Type B pancreatic cell (in vitro differentiated cells): ENCODE measurements around the gene FARP1. TPM values are rescaled to one million over a fixed set of nuclear protein-coding genes. Genes with fewer than 3 reads are reported as not detected.

Experiments used
- DNase-seq: peaks from one replicate; pipeline ENCODE4 v3.0.0; 2021; ENCODE audit warnings: mixed read lengths; ENCODE audit not compliant: unreplicated experiment; ENCODE audit errors: extremely low spot score
- H3K27ac Mint-ChIP-seq: 2 replicates; pipeline ENCODE4 v1.8.0; 2021; ENCODE audit warnings: mild to moderate bottlenecking, mixed read lengths
- H3K27me3 Mint-ChIP-seq: 2 replicates; pipeline ENCODE4 v1.8.0; 2021; ENCODE audit warnings: mixed read lengths
- H3K36me3 Mint-ChIP-seq: 2 replicates; pipeline ENCODE4 v1.8.0; 2021; ENCODE audit warnings: mixed read lengths
- H3K4me1 Mint-ChIP-seq: one replicate; pipeline ENCODE4 v1.8.0; 2021; ENCODE audit warnings: mixed read lengths; ENCODE audit not compliant: unreplicated experiment
- H3K4me3 Mint-ChIP-seq: 2 replicates; pipeline ENCODE4 v1.8.0; 2021; ENCODE audit warnings: mild to moderate bottlenecking, mixed read lengths
- H3K9me3 Mint-ChIP-seq: 2 replicates; pipeline ENCODE4 v1.8.0; 2021; ENCODE audit warnings: mixed read lengths
- CTCF ChIP-seq: fragments of 200-600 bp; sonication (generic); conservative IDR thresholded peaks from 2 replicates; pipeline ENCODE4 v1.5.0; 2021; ENCODE audit warnings: antibody characterized with exemption, mild to moderate bottlenecking
- total RNA-seq: library from RNA; stranded (reverse); gene quantifications from 2 replicates; pipeline ENCODE4 v1.2.1, GENCODE V29; 2021; ENCODE audit warnings: low replicate concordance

The FARP1 gene
- total RNA-seq, 1 donor from 2014 or later = 195 TPM

GRCh38 chr13:98286799-98287198 is 143.9 kb downstream of the FARP1 start:
- TF ChIP-seq CTCF = no peak
- no peak for DNase-seq
- H3K27me3 Mint-ChIP-seq = no peaks in the 10 kb centered on the region
- H3K4me1 Mint-ChIP-seq = peaks cover 13% of the 10 kb centered on the region
- peaks cover 4% of the 10 kb centered on the region for H3K9me3 Mint-ChIP-seq
- H3K36me3 Mint-ChIP-seq = peaks cover 8% of the 10 kb centered on the region
- H3K27ac Mint-ChIP-seq = no peak overlapping the region
- H3K4me3 Mint-ChIP-seq = no peak overlapping the region

DNA sequence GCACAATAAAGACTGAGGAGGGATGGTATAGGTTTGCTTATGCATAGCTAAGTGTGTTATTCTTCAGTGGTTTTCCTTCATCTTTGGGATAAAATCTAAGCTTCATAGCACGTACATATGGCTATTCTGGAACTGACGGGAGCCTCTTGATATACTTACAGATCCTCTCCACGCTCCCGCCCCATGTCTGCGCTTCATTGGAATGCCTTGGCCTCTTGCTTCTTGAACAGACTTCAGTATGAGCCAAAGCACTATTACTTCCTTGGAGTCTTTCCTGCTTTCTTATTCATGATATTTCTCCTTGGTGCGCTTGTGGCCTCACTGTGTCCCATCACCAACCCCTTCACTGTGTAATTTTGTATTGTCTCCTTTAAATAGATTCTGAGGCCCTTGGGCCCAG is 145.3 kb downstream of the FARP1 start:
- TF ChIP-seq CTCF = no peak
- H3K27ac Mint-ChIP-seq = no peak overlapping the region

GRCh38 chr13:98289339-98289945 is 146.5 kb downstream of the FARP1 start:
- Mint-ChIP-seq H3K4me1 (peaks cover 31% of the 10 kb centered on the region), H3K4me3 (no peak overlapping the region), H3K27ac (no peak overlapping the region), H3K9me3 (peaks cover 4% of the 10 kb centered on the region), H3K36me3 (peaks cover 8% of the 10 kb centered on the region), H3K27me3 (no peaks in the 10 kb centered on the region)
- DNase-seq = no peak
- TF ChIP-seq CTCF = no peak

More for the DNA sequence above, 145.3 kb downstream of the FARP1 start:
- Mint-ChIP-seq H3K4me3 (no peak overlapping the region), H3K9me3 (peaks cover 4% of the 10 kb centered on the region), H3K27me3 (no peaks in the 10 kb centered on the region), H3K4me1 (peaks cover 23% of the 10 kb centered on the region), H3K36me3 (peaks cover 8% of the 10 kb centered on the region)
- no peak for DNase-seq

DNA sequence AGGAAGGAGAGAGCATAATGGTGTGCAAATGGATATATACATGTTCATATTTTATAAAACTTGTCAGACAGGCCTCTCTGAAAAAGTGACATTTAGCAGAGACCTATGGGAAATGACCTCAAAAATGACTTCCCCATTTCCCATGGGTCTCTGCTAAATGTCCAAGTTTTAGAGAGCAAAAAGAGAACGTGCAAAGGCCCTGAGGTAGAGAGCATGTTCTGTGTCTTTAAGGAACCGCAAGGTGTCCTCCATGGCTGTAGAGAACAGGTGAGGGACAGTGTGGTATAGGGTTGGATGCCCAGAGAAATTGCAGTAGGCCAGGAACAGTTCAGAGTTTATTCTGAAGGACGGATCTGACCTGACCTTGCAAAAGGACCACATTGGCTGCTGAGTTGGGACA is 147.4 kb downstream of the FARP1 start:
- Mint-ChIP-seq H3K36me3 (peaks cover 8% of the 10 kb centered on the region), H3K4me1 (peaks cover 34% of the 10 kb centered on the region), H3K4me3 (no peak overlapping the region), H3K9me3 (peaks cover 4% of the 10 kb centered on the region), H3K27me3 (no peaks in the 10 kb centered on the region), H3K27ac (no peak overlapping the region)
- DNase-seq = no peak
- no peak for TF ChIP-seq CTCF

GRCh38 chr13:98291658-98292057 is 148.8 kb downstream of the FARP1 start:
- TF ChIP-seq CTCF = no peak
- no peaks in the 10 kb centered on the region for H3K27me3 Mint-ChIP-seq
- H3K27ac Mint-ChIP-seq = peak overlapping the region; percentile 34
- no peak for DNase-seq
- peaks cover 44% of the 10 kb centered on the region for H3K4me1 Mint-ChIP-seq
- H3K9me3 Mint-ChIP-seq = peaks cover 4% of the 10 kb centered on the region
- no peak overlapping the region for H3K4me3 Mint-ChIP-seq
- H3K36me3 Mint-ChIP-seq = peaks cover 8% of the 10 kb centered on the region

DNA sequence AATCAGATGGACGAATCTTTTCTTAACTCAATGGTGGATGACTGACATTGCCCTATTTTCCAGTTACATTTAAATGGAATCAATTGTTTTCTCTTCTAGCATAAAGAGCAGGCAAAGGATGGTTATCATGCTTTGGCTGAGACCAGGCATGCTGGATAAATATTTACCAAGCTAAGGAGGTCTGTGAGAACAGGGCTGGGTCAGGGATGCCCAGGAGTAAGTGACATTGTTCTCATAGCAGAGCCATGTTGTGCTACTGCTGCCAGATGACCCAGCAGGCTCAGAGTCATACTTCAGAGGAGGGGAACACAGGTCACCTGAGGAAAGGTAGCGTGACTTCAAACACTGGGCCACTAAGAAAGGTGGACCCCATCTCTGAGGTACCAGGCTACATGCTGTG is 150.2 kb downstream of the FARP1 start:
- Mint-ChIP-seq H3K4me1 (peaks cover 53% of the 10 kb centered on the region), H3K4me3 (no peak overlapping the region), H3K36me3 (peaks cover 8% of the 10 kb centered on the region), H3K27ac (peak overlapping the region; percentile 84), H3K27me3 (no peaks in the 10 kb centered on the region), H3K9me3 (peaks cover 4% of the 10 kb centered on the region)
- DNase-seq = no peak
- TF ChIP-seq CTCF = no peak
